ENCODE results near the gene RTN1.

Gene RTN1

GRCh38 chr14:59547310-59547709 lies 323.3 kb downstream of the RTN1 start:
- H3K27ac ChIP-seq = no peak overlapping the region
- no peak for TF ChIP-seq CTCF (conservative IDR thresholded peaks at IDR 0.05)

Measured in VCaP (cell line).